ENCODE results near the gene NDFIP1. TPM values are rescaled to one million over a fixed set of nuclear protein-coding genes. Genes with fewer than 3 reads are reported as not detected.
"Not testable (repeated sequence)": the region's sequence is repeated elsewhere in the genome, so short reads cannot be mapped to it uniquely, and the experiment has no call there.

NDFIP1 gene
- total RNA-seq, 1 experiment from 2014 or later, result 26.6 TPM

- H3K9me3 Mint-ChIP-seq, result no peaks in the 10 kb centered on the region
Measured at GRCh38 chr5:142153674-142154448, 45.3 kb downstream of the NDFIP1 start.

GRCh38 chr5:142154449-142154841, 45.9 kb downstream of the NDFIP1 start:
- not testable (repeated sequence) for H3K14ac ChIP-seq (ENCODE audit: insufficient read depth, low read length); H3K23me2 ChIP-seq (ENCODE audit: insufficient read length, low read depth, low read length, poor library complexity, severe bottlenecking); H2BK5ac ChIP-seq (ENCODE audit: insufficient read length, low read length); H3T11ph ChIP-seq (ENCODE audit: low read length); H4K91ac ChIP-seq (ENCODE audit: insufficient read length, low read depth, low read length); H4K8ac ChIP-seq (replicated peaks; ENCODE audit: insufficient read length, low read depth, low read length); H2BK20ac ChIP-seq (ENCODE audit: low read depth, low read length, poor library complexity, severe bottlenecking); H3K4me3 Mint-ChIP-seq; H2BK15ac ChIP-seq (ENCODE audit: low read depth, low read length); H3K4me2 ChIP-seq (ENCODE audit: insufficient read depth, insufficient read length, low read length); H3K27me3 Mint-ChIP-seq (ENCODE audit: low read depth); H3K23ac ChIP-seq (ENCODE audit: insufficient read length, low read depth, low read length); H3K27ac ChIP-seq (ENCODE audit: insufficient read length, low read depth, low read length); H4K5ac ChIP-seq (ENCODE audit: insufficient read length, low read depth, low read length); H2BK120ac ChIP-seq (ENCODE audit: low read depth, low read length, poor library complexity, severe bottlenecking); H3K4ac ChIP-seq (ENCODE audit: low read depth, low read length); H3K9me3 Mint-ChIP-seq; H2BK12ac ChIP-seq (ENCODE audit: insufficient read length, low read depth, low read length); H3K4me1 ChIP-seq (ENCODE audit: insufficient read depth, low read length); H2AK5ac ChIP-seq (ENCODE audit: insufficient read length, low read length); H3K79me2 ChIP-seq (ENCODE audit: insufficient read depth, low read length); H3K79me1 ChIP-seq (ENCODE audit: insufficient read depth, low read depth, low read length, poor library complexity, severe bottlenecking); H3K36me3 Mint-ChIP-seq (ENCODE audit: insufficient read depth in 1 of 3, low read depth in 3 of 3); H3K18ac ChIP-seq (ENCODE audit: insufficient read length, low read depth, low read length); DNase-seq; H4K20me1 ChIP-seq (ENCODE audit: control insufficient read depth, insufficient read depth, insufficient read length); H3K27me3 ChIP-seq (ENCODE audit: insufficient read depth, low read length); H3K9ac ChIP-seq (ENCODE audit: extremely low read depth, insufficient read length, low read length); H3K56ac ChIP-seq (ENCODE audit: insufficient read length, low read depth, low read length); H2AFZ ChIP-seq (ENCODE audit: low read length); H3K9me3 ChIP-seq (ENCODE audit: control insufficient read depth, low read depth, low read length)
- Mint-ChIP-seq H3K4me1 (peaks cover 40 to 43% of the 10 kb centered on the region in 2 experiments), H3K27ac (peak overlapping the region in 1 of 3 experiments; percentile 89; a peak in 3 of 7 replicates)
- WGBS (ENCODE audit: extremely low coverage, insufficient read length, low lambda C conversion rate), result no CpG with 5 or more reads among the region's 12 CpGs

More at GRCh38 chr5:142153674-142154448, 45.3 kb downstream of the NDFIP1 start:
- Mint-ChIP-seq H3K27me3 (ENCODE audit: low read depth) (no peaks in the 10 kb centered on the region), H3K4me3 (no peak overlapping the region), H3K36me3 (ENCODE audit: insufficient read depth in 1 of 3, low read depth in 3 of 3) (peaks cover 3 to 9% (median 4%) of the 10 kb centered on the region in 3 experiments; a peak in 4 of 7 replicates), H3K27ac (no peak overlapping the region; a peak in 1 of 7 replicates), H3K4me1 (peaks cover 38 to 41% of the 10 kb centered on the region in 2 experiments)
- H4K91ac ChIP-seq (ENCODE audit: insufficient read length, low read depth, low read length), result no peak overlapping the region
- H3K18ac ChIP-seq (ENCODE audit: insufficient read length, low read depth, low read length), result no peak overlapping the region
- no peaks in the 10 kb centered on the region for H3K23me2 ChIP-seq (ENCODE audit: insufficient read length, low read depth, low read length, poor library complexity, severe bottlenecking)
- H2AK5ac ChIP-seq (ENCODE audit: insufficient read length, low read length), result no peak overlapping the region
- no peak overlapping the region for H3K56ac ChIP-seq (ENCODE audit: insufficient read length, low read depth, low read length)
- H2BK12ac ChIP-seq (ENCODE audit: insufficient read length, low read depth, low read length), result no peak overlapping the region
- H4K5ac ChIP-seq (ENCODE audit: insufficient read length, low read depth, low read length), result no peak overlapping the region
- no peak overlapping the region for H3K14ac ChIP-seq (ENCODE audit: insufficient read depth, low read length)
- no peaks in the 10 kb centered on the region for H3K9me3 ChIP-seq (ENCODE audit: control insufficient read depth, low read depth, low read length)
- H3K9ac ChIP-seq (ENCODE audit: extremely low read depth, insufficient read length, low read length), result no peak overlapping the region
- H2BK20ac ChIP-seq (ENCODE audit: low read depth, low read length, poor library complexity, severe bottlenecking), result no peak overlapping the region
- H3K27ac ChIP-seq (ENCODE audit: insufficient read length, low read depth, low read length), result no peak overlapping the region
- no peak overlapping the region for H2BK120ac ChIP-seq (ENCODE audit: low read depth, low read length, poor library complexity, severe bottlenecking)
- H3K23ac ChIP-seq (ENCODE audit: insufficient read length, low read depth, low read length), result no peak overlapping the region
- 100% methylated on average over 2 of the region's 12 CpGs for WGBS (ENCODE audit: extremely low coverage, insufficient read length, low lambda C conversion rate)
- peaks cover 2% of the 10 kb centered on the region; the same call in 1 of the 2 replicates for H3K4me1 ChIP-seq (ENCODE audit: insufficient read depth, low read length)
- no peaks in the 10 kb centered on the region for H4K20me1 ChIP-seq (ENCODE audit: control insufficient read depth, insufficient read depth, insufficient read length)
- no peak overlapping the region for H2BK5ac ChIP-seq (ENCODE audit: insufficient read length, low read length)
- no peak overlapping the region for H4K8ac ChIP-seq (replicated peaks; ENCODE audit: insufficient read length, low read depth, low read length)
- H3T11ph ChIP-seq (ENCODE audit: low read length), result no peak overlapping the region
- H3K79me1 ChIP-seq (ENCODE audit: insufficient read depth, low read depth, low read length, poor library complexity, severe bottlenecking), result no peaks in the 10 kb centered on the region
- no peak for TF ChIP-seq CTCF (conservative IDR thresholded peaks at IDR 0.05)
- no peak for DNase-seq
- no peak overlapping the region for H3K4ac ChIP-seq (ENCODE audit: low read depth, low read length)
- H2BK15ac ChIP-seq (ENCODE audit: low read depth, low read length), result no peak overlapping the region
- no peak overlapping the region for H3K4me2 ChIP-seq (ENCODE audit: insufficient read depth, insufficient read length, low read length)
- H2AFZ ChIP-seq (ENCODE audit: low read length), result no peak overlapping the region
- no peaks in the 10 kb centered on the region for H3K27me3 ChIP-seq (ENCODE audit: insufficient read depth, low read length)
- H3K79me2 ChIP-seq (ENCODE audit: insufficient read depth, low read length), result no peaks in the 10 kb centered on the region

Measured in H9 (cell line).